OCI-LY3 (cell line): ENCODE results near the gene TEX19.

Experiments used
- H2AFZ ChIP-seq: fragments of 200-600, 300-600 bp; shearing (Covaris generic); 2 replicates; pipeline ENCODE4 v1.6.0; 2014; ENCODE audit warnings: antibody characterized with exemption, low read depth, low read length
- H3K27ac ChIP-seq: fragments of 200-600, 300-600 bp; sonication (generic); 2 replicates; pipeline ENCODE4 v1.5.1; 2014; ENCODE audit warnings: mild to moderate bottlenecking, low read length, moderate library complexity, mixed read lengths
- H3K27me3 ChIP-seq: fragments of 200-600, 300-600 bp; sonication (generic); 2 replicates; pipeline ENCODE4 v1.6.1; 2014; ENCODE audit warnings: low read depth, low read length, mixed read lengths
- H3K36me3 ChIP-seq: fragments of 200-600, 300-600 bp; sonication (generic); replicated peaks from 2 replicates; pipeline ENCODE3; 2014; ENCODE audit warnings: low read depth, low read length, mixed read lengths
- H3K4me1 ChIP-seq: fragments of 300-600, 200-600 bp; sonication (generic); 2 replicates; pipeline ENCODE4 v1.6.1; 2014; ENCODE audit warnings: low read length, mixed read lengths
- H3K4me2 ChIP-seq: fragments of 200-600, 300-600 bp; sonication (generic); 2 replicates; pipeline ENCODE4 v1.6.1; 2014; ENCODE audit warnings: low read length, mixed read lengths
- H3K4me3 ChIP-seq: fragments of 300-600, 200-600 bp; sonication (generic); 2 replicates; pipeline ENCODE4 v1.5.1; 2014; ENCODE audit warnings: antibody characterized with exemption, mild to moderate bottlenecking, low read length, moderate library complexity
- H3K79me2 ChIP-seq: fragments of 300-600, 200-600 bp; shearing (Covaris generic); 2 replicates; pipeline ENCODE4 v1.6.1; 2014; ENCODE audit warnings: mild to moderate bottlenecking, low read length, mixed read lengths
- H3K9ac ChIP-seq: fragments of 300-600, 200-600 bp; shearing (Covaris generic); 2 replicates; pipeline ENCODE4 v1.6.0; 2014; ENCODE audit warnings: mild to moderate bottlenecking, low read length, moderate library complexity
- H3K9me3 ChIP-seq: fragments of 200-600, 300-600 bp; shearing (Covaris generic); 2 replicates; pipeline ENCODE4 v1.6.1; 2014; ENCODE audit warnings: low read length, mixed read lengths; ENCODE audit not compliant: insufficient read depth
- H4K20me1 ChIP-seq: fragments of 200-600, 300-600 bp; sonication (generic); 2 replicates; pipeline ENCODE4 v1.6.1; 2016; ENCODE audit warnings: low read length, mixed read lengths; ENCODE audit not compliant: insufficient read depth
- CTCF ChIP-seq: fragments of 200-600, 300-600 bp; sonication (generic); IDR thresholded peaks from 2 replicates; pipeline ENCODE4 v1.5.1; 2014; ENCODE audit warnings: antibody characterized with exemption, low read length, low read depth
- EZH2phosphoT487 ChIP-seq: fragments of 200-600 bp; shearing (Covaris generic); IDR thresholded peaks from 2 replicates; pipeline ENCODE4 v1.6.1; 2018; ENCODE audit warnings: antibody characterized with exemption, mixed run types, low read depth

The TEX19 gene

GRCh38 chr17:82343560-82343959 lies 15.5 kb upstream of the TEX19 start:
- no peaks in the 10 kb centered on the region for H3K9me3 ChIP-seq
- H2AFZ ChIP-seq = no peak overlapping the region
- no peaks in the 10 kb centered on the region for H3K36me3 ChIP-seq
- H3K9ac ChIP-seq = no peak overlapping the region
- H4K20me1 ChIP-seq = no peaks in the 10 kb centered on the region
- no peak overlapping the region for H3K4me3 ChIP-seq
- TF ChIP-seq CTCF (no peak), EZH2phosphoT487 (no peak)
- no peak overlapping the region for H3K27ac ChIP-seq
- peaks cover 10% of the 10 kb centered on the region; the same call in 1 of the 2 replicates for H3K27me3 ChIP-seq
- H3K4me2 ChIP-seq = no peak overlapping the region
- H3K4me1 ChIP-seq = no peaks in the 10 kb centered on the region
- no peaks in the 10 kb centered on the region for H3K79me2 ChIP-seq

- H3K4me3 ChIP-seq = no peak overlapping the region
- H3K9me3 ChIP-seq = no peaks in the 10 kb centered on the region
- no peaks in the 10 kb centered on the region for H3K4me1 ChIP-seq
- H3K4me2 ChIP-seq = no peak overlapping the region
- H4K20me1 ChIP-seq = no peaks in the 10 kb centered on the region
- H2AFZ ChIP-seq = no peak overlapping the region
- no peak for TF ChIP-seq EZH2phosphoT487
- TF ChIP-seq CTCF = no peak
- no peak overlapping the region for H3K27ac ChIP-seq
- H3K9ac ChIP-seq = no peak overlapping the region
- no peaks in the 10 kb centered on the region for H3K79me2 ChIP-seq
- H3K36me3 ChIP-seq = no peaks in the 10 kb centered on the region
- H3K27me3 ChIP-seq = peaks cover 8% of the 10 kb centered on the region
Observed at GRCh38 chr17:82344175-82344907, 14.7 kb upstream of the TEX19 start.

- no peaks in the 10 kb centered on the region for H4K20me1 ChIP-seq
- no peak overlapping the region for H3K27ac ChIP-seq
- H3K4me1 ChIP-seq = peaks cover 8% of the 10 kb centered on the region
- H3K4me3 ChIP-seq = no peak overlapping the region
- no peak overlapping the region for H3K9ac ChIP-seq
- H3K9me3 ChIP-seq = no peaks in the 10 kb centered on the region
- H3K4me2 ChIP-seq = no peak overlapping the region
- H2AFZ ChIP-seq = no peak overlapping the region
- peaks cover 8% of the 10 kb centered on the region for H3K27me3 ChIP-seq
- no peaks in the 10 kb centered on the region for H3K36me3 ChIP-seq
- no peaks in the 10 kb centered on the region for H3K79me2 ChIP-seq
- TF ChIP-seq CTCF (no peak), EZH2phosphoT487 (no peak)
Observed at GRCh38 chr17:82345151-82345976, 13.7 kb upstream of the TEX19 start.
